Nephron progenitor cell (in vitro differentiated cells): ENCODE data around the gene RAMP2.

ENCODE experiments used
- DNase-seq: peaks from one replicate; pipeline ENCODE4 v3.0.0; 2021
- H3K27ac Mint-ChIP-seq: 2 replicates; pipeline ENCODE4 v1.8.0; 2021; ENCODE audit warnings: mild to moderate bottlenecking, moderate library complexity, mixed read lengths
- H3K27me3 Mint-ChIP-seq: 2 replicates; pipeline ENCODE4 v1.8.0; 2021; ENCODE audit warnings: mild to moderate bottlenecking, low read depth, mixed read lengths; ENCODE audit not compliant: poor library complexity
- H3K36me3 Mint-ChIP-seq: 2 replicates; pipeline ENCODE4 v1.8.0; 2021; ENCODE audit warnings: low read depth, mixed read lengths
- H3K4me1 Mint-ChIP-seq: 2 replicates; pipeline ENCODE4 v1.8.0; 2021; ENCODE audit warnings: mixed read lengths
- H3K4me3 Mint-ChIP-seq: 2 replicates; pipeline ENCODE4 v1.8.0; 2021; ENCODE audit warnings: mild to moderate bottlenecking, moderate library complexity, mixed read lengths
- H3K9me3 Mint-ChIP-seq: 2 replicates; pipeline ENCODE4 v1.8.0; 2021; ENCODE audit warnings: mild to moderate bottlenecking, moderate library complexity, mixed read lengths
- CTCF ChIP-seq: fragments of 200-600 bp; sonication (generic); IDR thresholded peaks from 2 replicates; pipeline ENCODE4 v1.5.0; 2021; ENCODE audit warnings: antibody characterized with exemption

The RAMP2 gene

GRCh38 chr17:42750739-42751344 is 10.2 kb upstream of the RAMP2 start:
- DNase-seq: no peak
- TF ChIP-seq CTCF: no peak
- peaks cover 45% of the 10 kb centered on the region for H3K27me3 Mint-ChIP-seq
- peaks cover 47% of the 10 kb centered on the region for H3K4me1 Mint-ChIP-seq
- no peak overlapping the region for H3K4me3 Mint-ChIP-seq
- H3K27ac Mint-ChIP-seq: peak overlapping the region; percentile 74
- no peaks in the 10 kb centered on the region for H3K9me3 Mint-ChIP-seq
- no peaks in the 10 kb centered on the region for H3K36me3 Mint-ChIP-seq

- Mint-ChIP-seq H3K9me3 (no peaks in the 10 kb centered on the region), H3K27ac (no peak overlapping the region), H3K27me3 (peaks cover 42% of the 10 kb centered on the region), H3K4me1 (peaks cover 47% of the 10 kb centered on the region), H3K4me3 (no peak overlapping the region), H3K36me3 (no peaks in the 10 kb centered on the region)
- TF ChIP-seq CTCF: no peak
- no peak for DNase-seq
These were observed 9.4 kb upstream of the RAMP2 start for GRCh38 chr17:42751628-42752027.

- no peak for DNase-seq
- no peaks in the 10 kb centered on the region for H3K9me3 Mint-ChIP-seq
- H3K4me1 Mint-ChIP-seq: peaks cover 27% of the 10 kb centered on the region
- H3K27ac Mint-ChIP-seq: no peak overlapping the region
- no peak overlapping the region for H3K4me3 Mint-ChIP-seq
- H3K27me3 Mint-ChIP-seq: peaks cover 66% of the 10 kb centered on the region
- H3K36me3 Mint-ChIP-seq: no peaks in the 10 kb centered on the region
- no peak for TF ChIP-seq CTCF
These were observed 6.2 kb upstream of the RAMP2 start for GRCh38 chr17:42754782-42755181.

- no peak for TF ChIP-seq CTCF
- Mint-ChIP-seq H3K27ac (no peak overlapping the region), H3K27me3 (peaks cover 58% of the 10 kb centered on the region), H3K36me3 (no peaks in the 10 kb centered on the region), H3K4me3 (peak overlapping the region; percentile 72), H3K4me1 (peaks cover 38% of the 10 kb centered on the region), H3K9me3 (no peaks in the 10 kb centered on the region)
- DNase-seq: no peak
These were observed 910 bp upstream of the RAMP2 start for GRCh38 chr17:42759982-42760651.

- no peaks in the 10 kb centered on the region for H3K36me3 Mint-ChIP-seq
- peaks cover 57% of the 10 kb centered on the region for H3K27me3 Mint-ChIP-seq
- no peak for TF ChIP-seq CTCF
- peak overlapping the region; percentile 71 for H3K4me3 Mint-ChIP-seq
- no peak for DNase-seq
- peaks cover 38% of the 10 kb centered on the region for H3K4me1 Mint-ChIP-seq
- H3K9me3 Mint-ChIP-seq: no peaks in the 10 kb centered on the region
- H3K27ac Mint-ChIP-seq: no peak overlapping the region
These were observed 611 bp downstream of the RAMP2 start for GRCh38 chr17:42761638-42762037.

GRCh38 chr17:42766124-42766523 is 5.1 kb downstream of the RAMP2 start:
- DNase-seq: no peak
- no peak for TF ChIP-seq CTCF
- Mint-ChIP-seq H3K9me3 (no peaks in the 10 kb centered on the region), H3K4me1 (peaks cover 40% of the 10 kb centered on the region), H3K27ac (no peak overlapping the region), H3K4me3 (no peak overlapping the region), H3K36me3 (no peaks in the 10 kb centered on the region), H3K27me3 (peaks cover 37% of the 10 kb centered on the region)
